Measurements from ENCODE around the gene PDXP. TPM values are rescaled to one million over a fixed set of nuclear protein-coding genes. Genes with fewer than 3 reads are reported as not detected.
A peak's percentile ranks its signal among the peaks of the same experiment; 100 is the strongest.

Gene PDXP
- total and polyA plus RNA-seq, 2 of the 4 experiments (the other 2 are of a cell fraction) = 5.4 to 24.1 TPM

- Histone ChIP-seq H3K9ac (ENCODE audit: low read depth, low read length) (peak overlapping the region; percentile 46; the same call in 1 of the 2 replicates), H4K8ac (ENCODE audit: low read depth in 2 of 2, low read length in 2 of 2) (peak overlapping the region; percentile 54 to 57; a peak in 2 of 4 replicates), H3K14ac (replicated peaks; ENCODE audit: low read depth, low read length) (peak overlapping the region; percentile 68), H3K36me3 (ENCODE audit: control insufficient read depth, insufficient read depth, low read length) (peaks cover 8% of the 10 kb centered on the region; the same call in 1 of the 2 replicates), H3K4me1 (ENCODE audit: control insufficient read depth, insufficient read depth, low read length) (peaks cover 42% of the 10 kb centered on the region), H3K23ac (ENCODE audit: low read depth, low read length) (peak overlapping the region; percentile 64), H2AK5ac (ENCODE audit: low read depth, low read length) (peak overlapping the region; percentile 71), H3K18ac (ENCODE audit: low read depth, low read length) (no peak overlapping the region), H3K4me3 (ENCODE audit: insufficient read depth, low read depth, low read length) (no peak overlapping the region; the same call in 1 of the 2 replicates), H2BK15ac (ENCODE audit: low read depth, low read length) (no peak overlapping the region), H4K20me1 (ENCODE audit: insufficient read depth, low read length) (peaks cover 6% of the 10 kb centered on the region), H2BK120ac (ENCODE audit: low read depth, low read length) (peak overlapping the region; percentile 19; the same call in 1 of the 2 replicates), H3K4ac (ENCODE audit: low read depth, low read length) (peak overlapping the region; percentile 51; the same call in 1 of the 2 replicates), H2BK5ac (ENCODE audit: low read depth, low read length, poor library complexity, severe bottlenecking) (no peak overlapping the region), H3K79me1 (ENCODE audit: low read depth in 1 of 2, low read length in 2 of 2) (peaks cover 0 to 75% of the 10 kb centered on the region in 2 experiments; a peak in 3 of 4 replicates), H2AK9ac (replicated peaks; ENCODE audit: low read depth, low read length, poor library complexity) (peak overlapping the region; percentile 90), H3K9me1 (ENCODE audit: insufficient read depth, low read length) (peaks cover 11% of the 10 kb centered on the region), H3K27ac (ENCODE audit: insufficient read depth, low read length) (no peak overlapping the region), H4K5ac (ENCODE audit: low read depth, low read length) (no peak overlapping the region), H2AFZ (replicated peaks; ENCODE audit: low read length, poor library complexity) (peak overlapping the region; percentile 81), H4K91ac (ENCODE audit: insufficient read depth, low read depth, low read length) (peak overlapping the region; percentile 39; the same call in 1 of the 2 replicates), H3K56ac (ENCODE audit: extremely low read depth, insufficient read depth, low read length) (no peak overlapping the region), H3K27me3 (ENCODE audit: control insufficient read depth, insufficient read depth, low read length) (no peaks in the 10 kb centered on the region), H2BK20ac (ENCODE audit: low read depth, low read length) (no peak overlapping the region; the same call in 1 of the 2 replicates), H3K9me3 (ENCODE audit: control insufficient read depth, insufficient read depth, low read length) (no peaks in the 10 kb centered on the region), H3K4me2 (ENCODE audit: low read depth, low read length) (peak overlapping the region; percentile 62; the same call in 1 of the 2 replicates)
- WGBS, 2 experiments (ENCODE audit: extremely low coverage in 2 of 2, insufficient read length in 1 of 2) = 38% methylated on average over 1 of the region's 11 CpGs; no CpG with 5 or more reads in 1 of the 2 experiments
- DNase-seq = no peak
- no peak for TF ChIP-seq POLR2A (IDR thresholded peaks at IDR 0.05; ENCODE audit: low read depth, low read length)
- no peak for TF ChIP-seq MAZ (IDR thresholded peaks at IDR 0.05; ENCODE audit: borderline replicate concordance, low read depth, low read length)
- no peak for TF ChIP-seq FOS (IDR thresholded peaks at IDR 0.05; ENCODE audit: low read depth, low read length)
- TF ChIP-seq MXI1 (IDR thresholded peaks at IDR 0.05; ENCODE audit: borderline replicate concordance, low read depth, low read length) = no peak
- TF ChIP-seq ELK1 (IDR thresholded peaks at IDR 0.05; ENCODE audit: borderline replicate concordance, low read depth, low read length) = no peak
- no peak for TF ChIP-seq CTCF (conservative IDR thresholded peaks at IDR 0.05; ENCODE audit: low read depth, low read length)
- no peak for TF ChIP-seq USF2 (IDR thresholded peaks at IDR 0.05; ENCODE audit: low read depth, low read length)
- TF ChIP-seq BHLHE40 (IDR thresholded peaks at IDR 0.05; ENCODE audit: low read depth, low read length) = no peak
- no peak for TF ChIP-seq NFE2L2 (IDR thresholded peaks at IDR 0.05; ENCODE audit: low read depth, low read length)
- no peak for TF ChIP-seq RAD21 (IDR thresholded peaks at IDR 0.05; ENCODE audit: low read length)
- no peak for TF ChIP-seq MAFK (IDR thresholded peaks at IDR 0.05; ENCODE audit: low read depth, low read length)
- TF ChIP-seq CEBPB (IDR thresholded peaks at IDR 0.05; ENCODE audit: low read depth, low read length) = no peak
- TF ChIP-seq CHD1 (IDR thresholded peaks at IDR 0.05; ENCODE audit: low read depth, low read length) = no peak
- no peak for TF ChIP-seq SMC3 (IDR thresholded peaks at IDR 0.05; ENCODE audit: low read depth, low read length)
- ATAC-seq (ENCODE audit: low read depth) = no peak
- BruUV-seq (replicated peaks) = no TSS peak
- dilution Hi-C loops (cut with HindIII; ENCODE audit: low sequenced_read_pairs, unreplicated experiment) (no loop called here), intact Hi-C loops (cut with micrococcal nuclease) (no loop called here), in situ Hi-C loops (cut with MboI; ENCODE audit: low sequenced_read_pairs) (no loop called here)
- POLR2A ChIA-PET (ENCODE audit: unreplicated experiment) = interaction anchor here (0.7 kb wide), 1 partner anchor 37 kb away, joined by 4 read pairs; the partner anchor contains the start of gene LGALS1
- CTCF ChIA-PET = no interaction called here
These were observed 20.0 kb upstream of the PDXP start for GRCh38 chr22:37638391-37639069.
